ENCODE data around the gene PRKCB.

PRKCB gene

GRCh38 chr16:23867566-23867965 is 31.8 kb downstream of the PRKCB start:
- DNase-seq: no peak

- DNase-seq: no peak
Measured at GRCh38 chr16:23868136-23868535, 32.4 kb downstream of the PRKCB start.

GRCh38 chr16:23869052-23869451 is 33.3 kb downstream of the PRKCB start:
- no peak for DNase-seq

GRCh38 chr16:23871924-23872323 is 36.1 kb downstream of the PRKCB start:
- DNase-seq: no peak

GRCh38 chr16:23874613-23875294 is 39.0 kb downstream of the PRKCB start:
- DNase-seq: no peak

GRCh38 chr16:23876256-23876896 is 40.6 kb downstream of the PRKCB start:
- DNase-seq: no peak

GRCh38 chr16:23877107-23878070 is 41.6 kb downstream of the PRKCB start:
- no peak for DNase-seq

- no peak for DNase-seq
Measured at GRCh38 chr16:23879735-23880373, 44.1 kb downstream of the PRKCB start.

GRCh38 chr16:23889189-23889588 is 53.4 kb downstream of the PRKCB start:
- DNase-seq: no peak

- no peak for DNase-seq
Measured at GRCh38 chr16:23893986-23894385, 58.2 kb downstream of the PRKCB start.

GRCh38 chr16:23895052-23895451 is 59.3 kb downstream of the PRKCB start:
- no peak for DNase-seq

- no peak for DNase-seq
Measured at GRCh38 chr16:23896832-23897821, 61.3 kb downstream of the PRKCB start.

GRCh38 chr16:23898682-23899430 is 63.1 kb downstream of the PRKCB start:
- no peak for DNase-seq

GRCh38 chr16:23899869-23900268 is 64.1 kb downstream of the PRKCB start:
- no peak for DNase-seq

GRCh38 chr16:23900480-23901177 is 64.8 kb downstream of the PRKCB start:
- no peak for DNase-seq

- DNase-seq: no peak
Measured at GRCh38 chr16:23901178-23902033, 65.6 kb downstream of the PRKCB start.

- DNase-seq: no peak
Measured at GRCh38 chr16:23902034-23902747, 66.4 kb downstream of the PRKCB start.

- DNase-seq: no peak
Measured at GRCh38 chr16:23902748-23903414, 67.1 kb downstream of the PRKCB start.
